H1 (cell line): Measurements from ENCODE around the gene GPRC6A. TPM values are rescaled to one million over a fixed set of nuclear protein-coding genes. Genes with fewer than 3 reads are reported as not detected.

Experiments
- CEBPB ChIP-seq: IDR thresholded peaks from 2 replicates; pipeline ENCODE4 v1.6.1; 2012; ENCODE audit warnings: low read depth, low read length
- GTF2F1 ChIP-seq: IDR thresholded peaks from 2 replicates; pipeline ENCODE4 v1.6.1; 2012; ENCODE audit warnings: low read depth, low read length, improper control_type of control experiment, borderline replicate concordance
- JUN ChIP-seq: IDR thresholded peaks from 2 replicates; pipeline ENCODE4 v1.6.1; 2011; ENCODE audit warnings: low read depth, mild to moderate bottlenecking, improper control_type of control experiment, low read length
- POLR2A ChIP-seq, 2 experiments: IDR thresholded peaks; 1 replicate in 1 of 2; 2 replicates in 1 of 2; pipeline ENCODE4 v1.6.1; 2011; ENCODE audit warnings: low read depth in 2 of 2, low read length in 2 of 2, mild to moderate bottlenecking in 2 of 2; ENCODE audit errors: control extremely low read depth in 1 of 2
- SP1 ChIP-seq: IDR thresholded peaks from 2 replicates; pipeline ENCODE4 v1.6.1; 2011; ENCODE audit warnings: low read depth, low read length
- TEAD4 ChIP-seq: IDR thresholded peaks from 2 replicates; pipeline ENCODE4 v1.6.1; 2012; ENCODE audit warnings: low read depth, low read length, inconsistent platforms, mixed read lengths
- USF2 ChIP-seq: IDR thresholded peaks from 2 replicates; pipeline ENCODE4 v1.6.1; 2011; ENCODE audit warnings: low read length, improper control_type of control experiment
- polyA plus RNA-seq, 7 experiments: library from polyadenylated mRNA; depleted of rRNA in 3 of 7; stranded (reverse) in 5 of 7; unstranded in 2 of 7; fragments of >200 nt in 5 of 7; fragments of 200-250 nt in 2 of 7; gene quantifications; 1 replicate in 5 of 7; 2 replicates in 1 of 7; 4 replicates in 1 of 7; pipeline versions ENCODE4 v1.2.1 to v1.2.3, GENCODE V29; 2011 to 2013; ENCODE audit warnings: missing spikeins in 2 of 7, mixed read lengths in 2 of 7
- total RNA-seq: library from RNA; stranded (reverse); fragmentation: NEBNext Ultra II Directional; extraction: Animal tissue kit (Norgen Biotek cat#: 25700); gene quantifications from 2 replicates; pipeline ENCODE4 v1.2.1, GENCODE V29; 2021
- TF ChIP-seq, protein P1 (sequence below): IDR thresholded peaks from 2 replicates; pipeline ENCODE4 v1.6.1; 2011; ENCODE audit warnings: low read depth, mild to moderate bottlenecking, low read length; ENCODE audit not compliant: insufficient read depth

GPRC6A gene
- total and polyA plus RNA-seq, 2 of the 8 experiments (the other 6 are each of a cell fraction or from before 2014, with no cell fraction given) = 0.09 to 0.22 TPM

- no peak for TF ChIP-seq USF2
- no peak for TF ChIP-seq POLR2A (IDR thresholded peaks at IDR 0.05; ENCODE audit: control extremely low read depth in 1 of 2, low read depth in 2 of 2, low read length in 2 of 2)
- no peak for TF ChIP-seq JUN
- TF ChIP-seq, protein P1, sequence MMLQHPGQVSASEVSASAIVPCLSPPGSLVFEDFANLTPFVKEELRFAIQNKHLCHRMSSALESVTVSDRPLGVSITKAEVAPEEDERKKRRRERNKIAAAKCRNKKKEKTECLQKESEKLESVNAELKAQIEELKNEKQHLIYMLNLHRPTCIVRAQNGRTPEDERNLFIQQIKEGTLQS = no peak
- no peak for TF ChIP-seq CEBPB
- no peak for TF ChIP-seq TEAD4
- no peak for TF ChIP-seq SP1
- TF ChIP-seq GTF2F1 = no peak
- TF ChIP-seq, all 59 proteins: peak for 0
These were observed 47.2 kb upstream of the GPRC6A start (continued) for GRCh38 chr6:116876107-116876506.
